Cardiac atrium fibroblast (primary cell): ENCODE results near the gene S100B. TPM values are rescaled to one million over a fixed set of nuclear protein-coding genes. Genes with fewer than 3 reads are reported as not detected.

Source experiments
- total RNA-seq: library from RNA; depleted of rRNA; stranded (reverse); fragments of >200 nt; gene quantifications from 2 replicates; pipeline ENCODE4 v1.2.3, GENCODE V29; 2015

The S100B gene
- total RNA-seq: not detected in 2 replicates

GRCh38 chr21:46604975-46605766 lies at the start of gene S100B:
S100B (minus strand) TSS chr21:46605082; CDS start chr21:46602415, 2,667 bp downstream.

DNA sequence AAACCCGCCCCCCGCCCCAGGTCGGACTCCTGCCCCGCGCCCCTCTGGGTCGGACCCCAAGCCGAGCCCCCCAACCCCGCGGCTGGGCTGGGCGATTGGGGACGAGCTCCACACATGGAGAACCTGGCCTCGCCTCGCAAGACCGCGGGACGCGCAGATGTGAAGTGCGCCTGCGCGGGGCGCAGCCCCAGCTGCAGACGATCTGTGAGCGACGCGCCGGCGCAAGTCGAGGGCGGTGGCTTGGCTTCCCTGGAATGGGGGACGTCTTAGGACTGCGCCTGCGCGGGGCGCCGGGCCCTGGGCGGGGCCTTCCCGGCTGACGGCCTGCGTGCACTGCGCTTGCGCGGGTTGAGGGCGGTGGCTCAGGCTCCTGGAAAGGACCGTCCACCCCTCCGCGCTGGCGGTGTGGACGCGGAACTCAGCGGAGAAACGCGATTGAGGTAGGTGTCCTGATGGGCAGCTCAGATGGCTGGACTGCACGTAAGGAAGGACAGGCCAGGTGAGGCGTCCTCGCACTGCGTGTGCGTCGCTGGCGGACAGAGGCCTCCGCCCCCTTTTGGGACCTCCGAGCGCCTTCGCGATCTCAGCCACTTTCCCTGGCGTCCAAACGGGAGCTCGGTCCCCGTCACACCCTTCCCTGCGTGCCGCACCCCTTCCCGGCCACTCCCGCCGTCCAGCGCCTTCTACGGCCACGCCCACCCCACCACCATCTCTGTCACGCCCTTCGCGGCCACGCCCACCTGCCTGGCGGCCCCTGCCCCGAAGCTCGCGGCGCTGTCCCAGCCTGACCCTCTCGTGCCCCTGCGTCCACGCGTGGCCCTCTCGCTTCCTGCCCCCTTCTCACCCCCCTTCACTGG lies 30.7 kb upstream of the S100B start, which contains the start of gene PRMT2:
Gene PRMT2, plus strand, starts transcription at position 351 of the 857 bp plus-strand sequence. CDS start 1,278 bp downstream, outside the sequence.

Other genes starting within 250 kb of the S100B start
- 9.9 and 11.6 TPM in 2 replicates for gene DIP2A, start 146.2 kb downstream of the S100B start, total RNA-seq
- gene PRMT2, start 30.6 kb upstream of the S100B start, total RNA-seq: 97.0 and 112 TPM in 2 replicates